CD8-positive, alpha-beta memory T cell (primary cell): Measurements from ENCODE around the gene ROCK2. TPM values are rescaled to one million over a fixed set of nuclear protein-coding genes. Genes with fewer than 3 reads are reported as not detected.
A peak's percentile ranks its signal among the peaks of the same experiment; 100 is the strongest.

ENCODE experiments used
- CTCF ChIA-PET: fragments of 350-600 bp; sonication (Branson Sonifier 250); formaldehyde crosslinking; loops from one replicate; lab custom pipeline; 2021; ENCODE audit warnings: antibody characterized with exemption; lab: Charles Lee
- POLR2A ChIA-PET: fragments of 350-600 bp; sonication (Branson Sonifier 250); formaldehyde crosslinking; loops from one replicate; lab custom pipeline; 2021; ENCODE audit warnings: antibody characterized with exemption; lab: Charles Lee
- DNase-seq, 5 donors: peaks; one replicate each; pipeline versions ENCODE4 v3.0.0 to v3.0.0-alpha.2; 2020 to 2022; ENCODE audit warnings: mixed read lengths in 1 of 5
- H3K27ac ChIP-seq: one replicate; pipeline ENCODE4 v1.7.0; 2013; ENCODE audit warnings: low read depth, mild to moderate bottlenecking, low read length, moderate library complexity
- H3K27me3 ChIP-seq: 2 replicates; pipeline ENCODE4 v1.7.0; 2013; ENCODE audit warnings: low read length, mild to moderate bottlenecking; ENCODE audit not compliant: insufficient read depth, poor library complexity, severe bottlenecking
- H3K36me3 ChIP-seq: 2 replicates; pipeline ENCODE4 v1.7.0; 2013; ENCODE audit warnings: mild to moderate bottlenecking, low read length, moderate library complexity; ENCODE audit not compliant: insufficient read depth
- H3K4me1 ChIP-seq: 2 replicates; pipeline ENCODE4 v1.7.0; 2013; ENCODE audit warnings: mild to moderate bottlenecking, low read length, moderate library complexity; ENCODE audit not compliant: insufficient read depth
- H3K4me3 ChIP-seq: 2 replicates; pipeline ENCODE4 v1.7.0; 2013; ENCODE audit warnings: mild to moderate bottlenecking, low read length
- H3K9me3 ChIP-seq: 2 replicates; pipeline ENCODE4 v1.7.0; 2013; ENCODE audit warnings: mild to moderate bottlenecking, low read length
- H3K27ac Mint-ChIP-seq, 8 donors: one replicate each; pipeline ENCODE4 v1.8.0; 2020 to 2021; ENCODE audit warnings: mixed read lengths in 8 of 8, mild to moderate bottlenecking in 6 of 8, inconsistent platforms in 3 of 8, moderate library complexity in 3 of 8
- H3K27me3 Mint-ChIP-seq, 2 donors: one replicate each; pipeline ENCODE4 v1.8.0; 2020 to 2021; ENCODE audit warnings: mixed read lengths in 2 of 2, mild to moderate bottlenecking in 1 of 2, moderate library complexity in 1 of 2
- H3K36me3 Mint-ChIP-seq, 3 donors: one replicate each; pipeline ENCODE4 v1.8.0; 2020 to 2021; ENCODE audit warnings: mixed read lengths in 3 of 3, inconsistent platforms in 1 of 3, mild to moderate bottlenecking in 1 of 3
- H3K4me1 Mint-ChIP-seq, 3 donors: one replicate each; pipeline ENCODE4 v1.8.0; 2020 to 2021; ENCODE audit warnings: mixed read lengths in 3 of 3, inconsistent platforms in 1 of 3, mild to moderate bottlenecking in 1 of 3
- H3K4me3 Mint-ChIP-seq, 7 donors: one replicate each; pipeline ENCODE4 v1.8.0; 2020 to 2021; ENCODE audit warnings: mixed read lengths in 7 of 7, mild to moderate bottlenecking in 6 of 7, moderate library complexity in 4 of 7, inconsistent platforms in 2 of 7
- H3K9me3 Mint-ChIP-seq, 5 donors: one replicate each; pipeline ENCODE4 v1.8.0; 2020 to 2022; ENCODE audit warnings: mixed read lengths in 5 of 5, mild to moderate bottlenecking in 3 of 5, moderate library complexity in 2 of 5, inconsistent platforms in 1 of 5
- polyA plus RNA-seq: library from polyadenylated mRNA; unstranded; fragments of 300-500 nt; fragmentation: Illumina TruSeq; gene quantifications from one replicate; pipeline ENCODE4 v1.2.3, GENCODE V29; 2021
- total RNA-seq, 2 experiments: library from RNA; stranded (reverse); gene quantifications; one replicate each; pipeline ENCODE4 v1.2.3, GENCODE V29; 2021

ROCK2 gene
- total and polyA plus RNA-seq, 3 experiments from 2014 or later = 15.5 to 22.9 (median 19.5) TPM

DNA sequence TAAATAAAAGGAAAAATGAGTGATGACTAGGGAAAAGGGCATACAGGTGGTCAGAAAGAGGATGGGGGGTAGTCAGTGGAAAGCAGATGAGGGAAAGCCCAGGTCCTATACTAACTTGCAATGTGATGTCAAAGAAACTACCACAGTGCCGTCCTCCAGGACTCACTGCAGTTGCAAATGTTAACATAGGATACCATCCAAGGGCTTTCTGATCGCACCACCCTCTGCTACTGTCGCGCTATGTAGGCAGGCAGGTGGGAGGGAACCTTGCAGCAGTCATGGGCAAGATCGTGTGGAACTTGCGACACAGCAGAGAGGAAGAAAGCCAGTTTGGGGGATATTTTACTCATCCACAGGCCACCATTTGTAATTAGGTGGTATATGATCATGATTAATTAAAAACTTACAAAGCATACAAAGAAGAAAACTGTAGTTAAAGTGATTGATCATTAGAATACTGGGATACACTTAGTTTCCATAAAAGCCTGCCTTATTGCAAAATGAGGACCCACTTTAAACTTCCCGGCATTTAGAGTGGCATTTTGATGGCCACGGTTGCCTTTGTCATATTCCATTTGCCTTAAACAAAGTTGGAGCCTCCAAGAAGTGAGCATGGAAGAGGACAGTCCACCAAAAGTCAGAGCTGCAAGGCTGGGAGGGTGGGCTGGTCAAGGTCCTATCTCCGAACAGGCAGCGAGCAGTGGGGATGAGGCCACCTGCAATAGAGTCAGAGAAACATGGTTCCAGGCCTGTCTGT, 8.5 kb upstream of the ROCK2 start:
- DNase-seq = no peak
- Histone ChIP-seq H3K9me3 (no peaks in the 10 kb centered on the region), H3K27me3 (no peaks in the 10 kb centered on the region), H3K27ac (no peak overlapping the region), H3K36me3 (no peaks in the 10 kb centered on the region), H3K4me1 (no peaks in the 10 kb centered on the region), H3K4me3 (no peak overlapping the region)
- Mint-ChIP-seq H3K36me3 (no peaks in the 10 kb centered on the region), H3K27me3 (peaks cover 0 to 3% of the 10 kb centered on the region in 2 donors), H3K4me1 (no peaks in the 10 kb centered on the region), H3K9me3 (no peaks in the 10 kb centered on the region), H3K4me3 (no peak overlapping the region), H3K27ac (no peak overlapping the region)
- POLR2A ChIA-PET = no interaction called here
- CTCF ChIA-PET = no interaction called here

DNA sequence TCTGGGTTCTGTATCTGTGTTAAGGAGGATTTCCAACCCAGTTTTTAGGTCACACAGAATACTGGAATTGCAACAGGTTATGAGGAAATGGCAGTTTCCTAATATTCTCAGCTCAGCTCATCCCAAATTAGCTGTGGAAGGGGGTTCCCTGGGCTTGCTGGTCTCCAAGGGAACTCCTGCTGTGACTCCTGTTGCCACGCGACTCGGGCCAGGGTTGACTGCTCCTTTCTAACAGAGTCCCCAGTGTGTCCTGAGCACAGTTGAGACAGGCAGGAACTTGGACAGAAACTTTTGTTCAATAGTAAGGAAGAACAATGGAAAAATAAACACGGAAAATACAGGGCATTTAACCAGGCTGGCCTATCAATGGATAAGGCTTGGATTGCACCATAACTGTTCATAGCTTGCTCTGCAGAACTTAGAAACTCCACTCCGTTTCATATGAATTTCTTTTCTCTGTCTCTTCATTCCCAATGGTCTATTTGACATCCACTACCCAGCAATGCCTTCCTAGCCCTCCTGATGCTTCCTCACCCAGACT, 3.8 kb upstream of the ROCK2 start:
- Mint-ChIP-seq H3K27me3 (peaks cover 0 to 3% of the 10 kb centered on the region in 2 donors), H3K27ac (no peak overlapping the region), H3K4me3 (peak overlapping the region in 1 of 7 donors; percentile 25), H3K9me3 (no peaks in the 10 kb centered on the region), H3K4me1 (peaks cover 2 to 9% (median 8%) of the 10 kb centered on the region in 3 donors), H3K36me3 (peaks cover 0 to 5% (median 0%) of the 10 kb centered on the region in 3 donors)
- no peaks in the 10 kb centered on the region for H3K9me3 ChIP-seq
- peaks cover 5% of the 10 kb centered on the region for H3K4me1 ChIP-seq
- no peak overlapping the region for H3K27ac ChIP-seq
- CTCF ChIA-PET = no interaction called here
- DNase-seq = no peak
- no peak overlapping the region for H3K4me3 ChIP-seq
- H3K36me3 ChIP-seq = no peaks in the 10 kb centered on the region
- POLR2A ChIA-PET = no interaction called here
- no peaks in the 10 kb centered on the region for H3K27me3 ChIP-seq

DNA sequence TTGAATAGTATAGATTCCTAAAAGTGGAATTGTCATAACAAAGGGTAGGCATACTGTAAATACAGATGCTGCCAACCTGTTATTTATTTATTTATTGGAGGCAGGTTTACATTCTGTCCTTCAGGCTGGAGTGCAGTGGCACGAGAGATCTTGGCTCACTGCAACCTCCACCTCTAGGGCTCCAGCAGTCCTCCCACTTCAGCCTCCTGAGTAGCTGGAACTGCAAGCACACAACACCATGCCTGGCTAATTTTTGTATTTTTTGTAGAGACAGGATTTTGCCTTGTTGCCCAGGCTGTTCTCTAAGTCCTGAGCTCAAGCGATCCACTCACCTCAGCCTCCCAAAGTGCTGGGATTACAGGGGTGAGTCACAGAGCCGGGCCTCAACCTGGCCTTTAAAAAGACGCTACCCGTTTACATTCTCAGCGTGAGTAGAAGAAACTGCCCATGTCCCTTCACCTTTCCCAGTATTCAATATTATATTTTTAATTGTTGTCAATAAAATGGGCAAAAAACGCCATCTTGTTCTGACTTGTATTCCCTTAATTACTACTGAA, 3.0 kb upstream of the ROCK2 start:
- H3K36me3 Mint-ChIP-seq = peaks cover 0 to 7% (median 0%) of the 10 kb centered on the region in 3 donors
- no peak for DNase-seq
- peaks cover 10 to 17% (median 16%) of the 10 kb centered on the region in 3 donors for H3K4me1 Mint-ChIP-seq
- POLR2A ChIA-PET = no interaction called here
- peaks cover 0 to 3% of the 10 kb centered on the region in 2 donors for H3K27me3 Mint-ChIP-seq
- CTCF ChIA-PET = no interaction called here
- Histone ChIP-seq H3K9me3 (no peaks in the 10 kb centered on the region), H3K4me3 (no peak overlapping the region), H3K27ac (no peak overlapping the region), H3K36me3 (no peaks in the 10 kb centered on the region), H3K27me3 (no peaks in the 10 kb centered on the region), H3K4me1 (peaks cover 12% of the 10 kb centered on the region)
- H3K9me3 Mint-ChIP-seq = no peaks in the 10 kb centered on the region
- peak overlapping the region in 1 of 8 donors; percentile 45 for H3K27ac Mint-ChIP-seq
- peak overlapping the region in 1 of 7 donors; percentile 57 for H3K4me3 Mint-ChIP-seq

DNA sequence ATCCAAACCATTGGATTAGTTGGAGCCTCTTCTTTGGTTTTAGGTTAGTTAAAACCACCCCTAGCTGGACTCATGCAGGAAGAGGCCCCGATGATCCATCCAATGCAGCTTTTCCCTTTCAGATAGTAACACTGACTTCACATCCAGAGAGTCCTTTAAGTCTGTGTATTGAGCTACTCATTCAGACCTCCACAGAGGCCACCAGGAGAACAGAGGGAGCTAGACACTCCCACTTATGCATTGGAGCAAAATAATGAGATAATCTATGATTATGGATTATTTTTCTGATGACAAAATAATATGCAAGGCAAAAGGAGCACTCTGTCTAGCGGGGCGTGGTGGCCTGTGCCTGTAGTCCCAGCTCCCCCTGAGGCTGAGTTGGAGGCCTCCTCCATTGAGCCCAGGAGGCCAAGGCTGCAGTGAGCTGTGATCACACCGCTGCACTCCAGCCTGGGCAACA, 1.6 kb upstream of the ROCK2 start:
- H3K27ac ChIP-seq = no peak overlapping the region
- H3K27me3 ChIP-seq = no peaks in the 10 kb centered on the region
- POLR2A ChIA-PET = no interaction called here
- H3K4me3 Mint-ChIP-seq = peak overlapping the region in 6 of 7 donors; percentile 42 to 89 (median 82)
- H3K9me3 ChIP-seq = no peaks in the 10 kb centered on the region
- peaks cover 18% of the 10 kb centered on the region for H3K4me1 ChIP-seq
- H3K36me3 ChIP-seq = no peaks in the 10 kb centered on the region
- peaks cover 22 to 29% (median 25%) of the 10 kb centered on the region in 3 donors for H3K4me1 Mint-ChIP-seq
- H3K36me3 Mint-ChIP-seq = peaks cover 0 to 7% (median 0%) of the 10 kb centered on the region in 3 donors
- H3K27ac Mint-ChIP-seq = peak overlapping the region in 6 of 8 donors; percentile 20 to 56 (median 44)
- peaks cover 0 to 3% of the 10 kb centered on the region in 2 donors for H3K27me3 Mint-ChIP-seq
- no peak for DNase-seq
- H3K4me3 ChIP-seq = no peak overlapping the region
- CTCF ChIA-PET = interaction anchor here (1.3 kb wide), 1 partner anchor 213 kb away, joined by 5 read pairs; a partner anchor contains a TSS
- no peaks in the 10 kb centered on the region for H3K9me3 Mint-ChIP-seq

DNA sequence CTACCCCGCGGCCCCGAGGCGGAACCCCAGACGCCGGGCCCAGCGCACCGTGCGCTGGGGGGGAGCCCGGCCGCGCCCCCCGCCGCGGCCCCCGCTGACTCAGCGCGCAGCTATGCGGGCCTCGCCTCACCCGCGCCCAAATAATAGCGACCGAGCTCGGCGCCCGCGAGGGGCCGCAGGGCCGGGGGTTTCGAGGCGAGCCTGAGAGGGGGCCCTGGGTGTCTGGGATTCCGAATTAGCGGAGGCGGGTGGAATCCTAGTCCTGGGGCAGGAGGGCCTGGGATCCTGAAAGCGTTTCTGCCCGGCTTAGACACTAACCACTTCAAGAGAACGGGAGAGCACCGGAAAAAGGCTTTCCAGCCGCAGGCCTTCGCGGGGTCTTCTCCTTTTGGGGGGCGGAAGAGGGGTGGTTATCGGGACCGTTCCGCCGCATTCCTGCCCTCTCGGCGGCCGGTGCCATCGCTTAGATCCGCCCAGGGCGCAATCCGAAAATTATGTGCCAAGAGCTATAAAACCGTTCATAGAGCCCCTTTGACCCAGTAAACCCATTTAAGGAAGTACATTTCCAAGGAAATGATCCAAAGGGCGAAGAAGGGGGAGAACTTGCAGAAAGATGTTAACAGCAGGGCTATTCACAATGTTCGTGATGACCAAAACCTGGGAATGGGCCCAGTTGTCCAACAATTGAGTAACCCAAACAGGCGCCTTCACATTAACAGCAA, 681 bp upstream of the ROCK2 start:
- Mint-ChIP-seq H3K9me3 (no peaks in the 10 kb centered on the region), H3K27me3 (peaks cover 0 to 3% of the 10 kb centered on the region in 2 donors), H3K4me1 (peaks cover 32 to 38% (median 32%) of the 10 kb centered on the region in 3 donors), H3K27ac (peak overlapping the region; percentile 20 to 96 (median 86)), H3K4me3 (peak overlapping the region; percentile 87 to 93 (median 88)), H3K36me3 (peaks cover 0 to 7% (median 0%) of the 10 kb centered on the region in 3 donors)
- CTCF ChIA-PET = interaction anchor here (1.3 to 1.5 kb wide), 2 partner anchors 212 kb away, joined by 5 to 6 read pairs; a partner anchor contains a TSS
- peak; percentile 6 to 50 (median 24) for DNase-seq
- Histone ChIP-seq H3K9me3 (no peaks in the 10 kb centered on the region), H3K27ac (peak overlapping the region; percentile 47), H3K36me3 (no peaks in the 10 kb centered on the region), H3K4me1 (peaks cover 18% of the 10 kb centered on the region), H3K4me3 (peak overlapping the region; percentile 54), H3K27me3 (no peaks in the 10 kb centered on the region)
- POLR2A ChIA-PET = interaction anchor here (1.0 to 1.5 kb wide), 2 partner anchors 121 to 215 kb away, joined by 3 to 6 read pairs; partner anchors contain the start of gene E2F6

DNA sequence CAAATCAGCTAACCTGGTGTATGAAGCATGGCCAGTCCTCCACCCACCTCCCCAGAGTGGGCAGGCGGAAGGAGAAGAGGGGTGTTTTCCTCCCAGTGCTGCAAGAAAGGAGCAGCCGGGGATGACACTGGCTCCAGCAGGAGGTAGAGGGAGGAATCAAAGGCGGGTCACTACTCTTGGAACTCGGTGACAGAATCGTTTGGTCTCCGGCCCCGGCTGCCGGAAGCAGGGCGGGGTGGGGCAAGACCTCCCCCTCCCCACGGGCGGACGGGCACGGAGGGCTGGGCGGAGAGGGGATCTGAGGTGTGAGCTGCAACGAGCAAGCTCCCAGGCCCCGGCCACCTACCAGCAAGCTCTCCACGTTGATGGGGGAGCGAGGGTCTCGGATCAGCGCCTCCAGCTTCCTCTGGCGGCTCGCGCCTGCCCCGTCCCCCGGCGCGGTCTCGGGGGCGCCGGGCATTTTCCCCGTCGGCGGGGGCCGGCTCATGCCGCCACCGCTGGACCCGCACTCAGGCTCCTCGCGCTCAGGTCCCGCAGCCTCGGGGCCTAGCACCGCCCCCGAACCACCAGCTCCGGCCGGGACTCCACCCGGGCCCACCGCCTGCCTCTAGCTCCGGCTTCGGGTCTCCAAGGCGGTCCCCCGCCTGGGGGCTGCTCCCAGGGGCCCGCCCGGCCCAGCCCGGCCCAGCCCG, 640 bp downstream of the ROCK2 start:
- H3K36me3 ChIP-seq = no peaks in the 10 kb centered on the region
- H3K9me3 ChIP-seq = no peaks in the 10 kb centered on the region
- peak; percentile 4 to 51 (median 21) for DNase-seq
- H3K27ac ChIP-seq = peak overlapping the region; percentile 58
- H3K27ac Mint-ChIP-seq = peak overlapping the region; percentile 77 to 99 (median 93)
- ChIA-PET CTCF (interaction anchor here (1.5 kb wide), 1 partner anchor 211 kb away, joined by 6 read pairs; a partner anchor contains a TSS), POLR2A (interaction anchor here (1.1 to 1.7 kb wide), 3 partner anchors 122 to 188 kb away, joined by 3 to 7 read pairs (median 6); partner anchors contain the start of gene E2F6)
- peaks cover 41 to 51% (median 44%) of the 10 kb centered on the region in 3 donors for H3K4me1 Mint-ChIP-seq
- peaks cover 18% of the 10 kb centered on the region for H3K4me1 ChIP-seq
- H3K27me3 Mint-ChIP-seq = peaks cover 0 to 3% of the 10 kb centered on the region in 2 donors
- H3K4me3 ChIP-seq = peak overlapping the region; percentile 74
- no peaks in the 10 kb centered on the region for H3K9me3 Mint-ChIP-seq
- H3K4me3 Mint-ChIP-seq = peak overlapping the region; percentile 94 to 99 (median 99)
- peaks cover 0 to 7% (median 0%) of the 10 kb centered on the region in 3 donors for H3K36me3 Mint-ChIP-seq
- no peaks in the 10 kb centered on the region for H3K27me3 ChIP-seq

DNA sequence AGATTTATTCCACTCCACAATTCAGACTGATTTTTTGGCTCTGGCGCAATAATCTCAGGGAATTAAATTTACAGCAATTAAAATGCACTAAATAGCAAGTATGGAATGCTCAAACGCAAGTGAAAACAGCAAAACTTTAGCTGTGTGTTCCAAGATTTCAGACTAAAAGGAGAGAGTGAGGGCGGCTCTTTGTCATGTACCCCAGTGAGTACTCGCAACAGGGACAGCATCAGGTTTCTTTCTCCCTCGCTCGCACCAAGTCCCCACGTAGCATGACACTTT, 1.1 kb downstream of the ROCK2 start:
- H3K27me3 Mint-ChIP-seq = peaks cover 0 to 2% of the 10 kb centered on the region in 2 donors
- peaks cover 46 to 56% (median 49%) of the 10 kb centered on the region in 3 donors for H3K4me1 Mint-ChIP-seq
- peaks cover 0 to 7% (median 0%) of the 10 kb centered on the region in 3 donors for H3K36me3 Mint-ChIP-seq
- H3K36me3 ChIP-seq = no peaks in the 10 kb centered on the region
- peak overlapping the region; percentile 58 for H3K27ac ChIP-seq
- H3K9me3 ChIP-seq = no peaks in the 10 kb centered on the region
- peaks cover 18% of the 10 kb centered on the region for H3K4me1 ChIP-seq
- no peaks in the 10 kb centered on the region for H3K27me3 ChIP-seq
- H3K27ac Mint-ChIP-seq = peak overlapping the region; percentile 77 to 99 (median 93)
- DNase-seq = no peak
- H3K9me3 Mint-ChIP-seq = no peaks in the 10 kb centered on the region
- H3K4me3 ChIP-seq = peak overlapping the region; percentile 74
- ChIA-PET POLR2A (interaction anchor here (1.1 to 1.7 kb wide), 2 partner anchors 184 to 188 kb away, joined by 3 to 7 read pairs; no protein-coding TSS in a partner anchor), CTCF (no interaction called here)
- H3K4me3 Mint-ChIP-seq = peak overlapping the region; percentile 94 to 99 (median 99)
